NCI-H1930 (cell line): ENCODE results near the gene STK38.

ENCODE experiments used
- DNase-seq, 2 experiments: peaks; one replicate each; lab custom pipeline; 2025; lab: John Stamatoyannopoulos, UW

The STK38 gene

GRCh38 chr6:36563928-36564284 is 16.6 kb upstream of the STK38 start:
- no peak for DNase-seq

- DNase-seq = no peak
These were observed 16.1 kb upstream of the STK38 start for GRCh38 chr6:36563237-36563927.

GRCh38 chr6:36560822-36561221 is 13.5 kb upstream of the STK38 start:
- no peak for DNase-seq

- DNase-seq = no peak
These were observed 11.9 kb upstream of the STK38 start for GRCh38 chr6:36559011-36559793.

- DNase-seq = no peak
These were observed 9.0 kb upstream of the STK38 start for GRCh38 chr6:36556281-36556680.

- DNase-seq = no peak
These were observed 8.5 kb upstream of the STK38 start for GRCh38 chr6:36555750-36556252.

- no peak for DNase-seq
These were observed 3.3 kb upstream of the STK38 start for GRCh38 chr6:36550473-36551000.

GRCh38 chr6:36548401-36548743 is 1.1 kb upstream of the STK38 start:
- no peak for DNase-seq

GRCh38 chr6:36547646-36548400 is 544 bp upstream of the STK38 start:
- no peak for DNase-seq

- DNase-seq = no peak
These were observed 865 bp downstream of the STK38 start for GRCh38 chr6:36546308-36546919.

- DNase-seq = no peak
These were observed 1.4 kb downstream of the STK38 start for GRCh38 chr6:36545767-36546307.

- no peak for DNase-seq
These were observed 3.1 kb downstream of the STK38 start for GRCh38 chr6:36544228-36544627.

GRCh38 chr6:36542041-36542440 is 5.2 kb downstream of the STK38 start:
- DNase-seq = no peak

GRCh38 chr6:36539814-36540568 is 7.3 kb downstream of the STK38 start:
- DNase-seq = no peak

GRCh38 chr6:36536873-36537547 is 10.3 kb downstream of the STK38 start:
- DNase-seq = no peak

- no peak for DNase-seq
These were observed 14.0 kb downstream of the STK38 start for GRCh38 chr6:36533321-36533720.

- DNase-seq = no peak
These were observed 21.2 kb downstream of the STK38 start for GRCh38 chr6:36526066-36526465.

- DNase-seq = no peak
These were observed 21.9 kb downstream of the STK38 start for GRCh38 chr6:36525346-36525745.

- no peak for DNase-seq
These were observed 22.4 kb downstream of the STK38 start for GRCh38 chr6:36524871-36525270.

- DNase-seq = no peak
These were observed 23.3 kb downstream of the STK38 start for GRCh38 chr6:36523936-36524499.
